Keratinocyte (primary cell): ENCODE measurements around the gene FLAD1. TPM values are rescaled to one million over a fixed set of nuclear protein-coding genes. Genes with fewer than 3 reads are reported as not detected.

Source experiments
- DNase-seq: peaks from one replicate; pipeline ENCODE4 v3.0.0-alpha.2; 2011; ENCODE audit warnings: low read depth, missing footprints, low spot score
- FAIRE-seq: peaks from 2 replicates; lab custom pipeline; 2011; peaks lifted over from hg19 to GRCh38; lab: Jason Lieb, UNC
- H2AFZ ChIP-seq: 2 replicates; pipeline ENCODE4 v1.6.0; 2012; ENCODE audit warnings: low read length, control low read depth, inconsistent platforms; ENCODE audit not compliant: control insufficient read depth
- H3K27ac ChIP-seq: 2 replicates; pipeline ENCODE4 v1.5.1; 2011; ENCODE audit warnings: low read length; ENCODE audit not compliant: control insufficient read depth, insufficient read depth
- H3K27me3 ChIP-seq: 3 replicates; pipeline ENCODE4 v1.6.0; 2011; ENCODE audit warnings: low read length; ENCODE audit not compliant: control insufficient read depth, insufficient read depth; ENCODE audit errors: extremely low read depth
- H3K36me3 ChIP-seq, 2 experiments: 2 replicates in 1 of 2; 3 replicates in 1 of 2; pipeline ENCODE4 v1.5.1; 2011; ENCODE audit warnings: low read length in 2 of 2, mild to moderate bottlenecking in 1 of 2; ENCODE audit not compliant: control insufficient read depth in 2 of 2, insufficient read depth in 2 of 2; ENCODE audit errors: extremely low read depth in 1 of 2
- H3K4me1 ChIP-seq: 3 replicates; pipeline ENCODE4 v1.5.1; 2011; ENCODE audit warnings: low read length; ENCODE audit not compliant: control insufficient read depth, insufficient read depth; ENCODE audit errors: extremely low read depth
- H3K4me2 ChIP-seq: 3 replicates; pipeline ENCODE4 v1.6.0; 2011; ENCODE audit warnings: low read depth, low read length; ENCODE audit not compliant: control insufficient read depth, insufficient read depth; ENCODE audit errors: extremely low read depth
- H3K4me3 ChIP-seq, 3 experiments: fragments of 200-600 bp in 1 of 3; sonication (generic) in 1 of 3; 2 replicates in 2 of 3; 3 replicates in 1 of 3; pipeline ENCODE4 v1.5.1; 2011 to 2016; ENCODE audit warnings: low read length in 3 of 3, mild to moderate bottlenecking in 3 of 3, control low read depth in 2 of 3, inconsistent platforms in 1 of 3, low read depth in 1 of 3, mixed read lengths in 1 of 3, mixed run types in 1 of 3, moderate library complexity in 1 of 3; ENCODE audit not compliant: control insufficient read depth in 2 of 3, insufficient read depth in 2 of 3; ENCODE audit errors: extremely low read depth in 1 of 3
- H3K79me2 ChIP-seq: 2 replicates; pipeline ENCODE4 v1.6.0; 2012; ENCODE audit warnings: low read length; ENCODE audit not compliant: control insufficient read depth, insufficient read depth
- H3K9ac ChIP-seq: 3 replicates; pipeline ENCODE4 v1.6.0; 2011; ENCODE audit warnings: low read length; ENCODE audit not compliant: control insufficient read depth, insufficient read depth; ENCODE audit errors: extremely low read depth
- H3K9me1 ChIP-seq: 3 replicates; pipeline ENCODE4 v1.6.0; 2011; ENCODE audit warnings: low read length; ENCODE audit not compliant: control insufficient read depth, insufficient read depth; ENCODE audit errors: extremely low read depth
- H3K9me3 ChIP-seq: 2 replicates; pipeline ENCODE4 v1.5.1; 2012; ENCODE audit warnings: low read depth, low read length; ENCODE audit not compliant: control insufficient read depth
- H4K20me1 ChIP-seq: 3 replicates; pipeline ENCODE4 v1.6.0; 2011; ENCODE audit warnings: low read length; ENCODE audit not compliant: control insufficient read depth, insufficient read depth; ENCODE audit errors: extremely low read depth
- EZH2 ChIP-seq: IDR thresholded peaks from one replicate; pipeline ENCODE4 v1.6.1; 2012; ENCODE audit warnings: inconsistent platforms, mild to moderate bottlenecking, low read length, moderate library complexity
- dilution Hi-C: fragments of 300-500 bp; cut with MboI; formaldehyde crosslinking; loops from one replicate; pipeline ENCODE4 v1.7.0; 2020; ENCODE audit warnings: low sequenced_read_pairs; ENCODE audit not compliant: extremely low pct_ligation_motif_present
- polyA plus RNA-seq, 5 experiments: library from polyadenylated mRNA; depleted of rRNA in 3 of 5; stranded (reverse) in 3 of 5; stranded (forward) in 1 of 5; unstranded in 1 of 5; fragments of >200 nt; gene quantifications; 1 replicate in 1 of 5; 2 replicates in 3 of 5; 3 replicates in 1 of 5; pipeline versions ENCODE4 v1.2.1 to v1.2.3, GENCODE V29; 2011 to 2012; ENCODE audit warnings: missing spikeins in 2 of 5, low read depth in 1 of 5, low replicate concordance in 1 of 5
- TF ChIP-seq, protein P1 (sequence below), 3 experiments: IDR thresholded peaks in 1 of 3; conservative IDR thresholded peaks in 1 of 3; optimal IDR thresholded peaks in 1 of 3; 2 replicates in 2 of 3; 3 replicates in 1 of 3; pipeline versions ENCODE3 to v1.5.1; 2011; ENCODE audit warnings: low read length in 3 of 3, mild to moderate bottlenecking in 3 of 3, moderate library complexity in 2 of 3, control low read depth in 1 of 3, inconsistent platforms in 1 of 3; ENCODE audit not compliant: insufficient read depth in 2 of 3; ENCODE audit errors: extremely low read depth in 1 of 3

The FLAD1 gene
- polyA plus RNA-seq, 1 donor (not counting 4 experiments of a cell fraction or from before 2014, with no cell fraction given) = 51.4 TPM

DNA sequence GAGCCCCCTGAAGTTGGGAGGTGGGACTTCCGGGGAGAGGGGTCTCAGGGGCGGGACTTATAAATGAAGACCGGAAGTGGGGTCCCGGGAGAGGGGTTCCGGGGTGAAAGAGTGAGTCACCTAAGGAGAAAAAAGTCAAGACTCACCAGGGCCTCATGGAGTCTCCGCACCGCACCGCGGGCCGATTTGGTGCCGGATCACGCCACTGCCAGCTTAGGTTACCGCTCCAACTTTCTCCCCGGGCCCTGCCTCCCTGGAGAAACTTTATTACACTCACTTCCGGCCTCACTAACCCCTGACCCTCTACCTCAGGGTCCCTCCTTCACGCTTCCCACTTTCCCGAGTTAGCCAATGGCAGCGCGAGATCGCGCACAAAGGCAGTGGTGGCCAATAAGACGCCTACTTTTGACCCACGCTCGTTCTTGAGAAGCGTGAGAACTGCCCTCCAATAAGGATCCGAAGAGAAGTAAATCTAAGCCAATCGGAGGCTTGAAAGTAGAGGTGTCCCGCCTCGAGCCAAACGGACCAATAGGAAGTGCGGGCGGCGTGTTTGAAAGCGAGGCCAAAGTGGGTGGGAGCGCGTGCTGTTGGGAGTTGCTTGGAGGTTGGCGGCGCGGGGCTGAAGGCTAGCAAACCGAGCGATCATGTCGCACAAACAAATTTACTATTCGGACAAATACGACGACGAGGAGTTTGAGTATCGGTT, 8.9 kb upstream of the FLAD1 start, which contains the start of gene CKS1B:
Gene CKS1B (plus strand): TSS at position 580 of the 706 bp plus-strand sequence. CDS start 65 bp downstream, at position 645.
- Histone ChIP-seq H3K4me1 (peaks cover 40% of the 10 kb centered on the region), H3K27me3 (no peaks in the 10 kb centered on the region), H2AFZ (peak within 1 kb of the TSS; percentile 71), H3K27ac (peak within 1 kb of the TSS; percentile 99), H3K36me3 (peaks cover 0 to 9% of the 10 kb centered on the region in 2 experiments), H3K79me2 (peaks cover 51% of the 10 kb centered on the region), H4K20me1 (no peaks in the 10 kb centered on the region), H3K9me1 (no peaks in the 10 kb centered on the region), H3K4me3 (peak within 1 kb of the TSS; percentile 57 to 98 (median 82)), H3K9ac (peak within 1 kb of the TSS; percentile 96), H3K9me3 (no peaks in the 10 kb centered on the region), H3K4me2 (peak within 1 kb of the TSS; percentile 95)
- dilution Hi-C loops = no loop called here
- FAIRE-seq = peak; percentile 90
- TF ChIP-seq, protein P1, sequence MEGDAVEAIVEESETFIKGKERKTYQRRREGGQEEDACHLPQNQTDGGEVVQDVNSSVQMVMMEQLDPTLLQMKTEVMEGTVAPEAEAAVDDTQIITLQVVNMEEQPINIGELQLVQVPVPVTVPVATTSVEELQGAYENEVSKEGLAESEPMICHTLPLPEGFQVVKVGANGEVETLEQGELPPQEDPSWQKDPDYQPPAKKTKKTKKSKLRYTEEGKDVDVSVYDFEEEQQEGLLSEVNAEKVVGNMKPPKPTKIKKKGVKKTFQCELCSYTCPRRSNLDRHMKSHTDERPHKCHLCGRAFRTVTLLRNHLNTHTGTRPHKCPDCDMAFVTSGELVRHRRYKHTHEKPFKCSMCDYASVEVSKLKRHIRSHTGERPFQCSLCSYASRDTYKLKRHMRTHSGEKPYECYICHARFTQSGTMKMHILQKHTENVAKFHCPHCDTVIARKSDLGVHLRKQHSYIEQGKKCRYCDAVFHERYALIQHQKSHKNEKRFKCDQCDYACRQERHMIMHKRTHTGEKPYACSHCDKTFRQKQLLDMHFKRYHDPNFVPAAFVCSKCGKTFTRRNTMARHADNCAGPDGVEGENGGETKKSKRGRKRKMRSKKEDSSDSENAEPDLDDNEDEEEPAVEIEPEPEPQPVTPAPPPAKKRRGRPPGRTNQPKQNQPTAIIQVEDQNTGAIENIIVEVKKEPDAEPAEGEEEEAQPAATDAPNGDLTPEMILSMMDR (optimal IDR thresholded peaks at IDR 0.05 in 1 of 3, IDR thresholded peaks at IDR 0.05 in 1 of 3, conservative IDR thresholded peaks at IDR 0.05 in 1 of 3; ENCODE audit: extremely low read depth in 1 of 3, insufficient read depth in 2 of 3, low read length in 3 of 3) = no peak
- TF ChIP-seq EZH2 = no peak
- peak; percentile 100 for DNase-seq

- TF ChIP-seq EZH2 = no peak
- TF ChIP-seq, protein P1 (optimal IDR thresholded peaks at IDR 0.05 in 1 of 3, IDR thresholded peaks at IDR 0.05 in 1 of 3, conservative IDR thresholded peaks at IDR 0.05 in 1 of 3; ENCODE audit: extremely low read depth in 1 of 3, insufficient read depth in 2 of 3, low read length in 3 of 3) = no peak
- Histone ChIP-seq H3K79me2 (peaks cover 49% of the 10 kb centered on the region), H3K4me1 (peaks cover 35% of the 10 kb centered on the region), H3K9me3 (no peaks in the 10 kb centered on the region), H3K4me3 (peak overlapping the region; percentile 57 to 98 (median 82)), H3K27ac (peak overlapping the region; percentile 98), H2AFZ (peak overlapping the region; percentile 71), H3K27me3 (no peaks in the 10 kb centered on the region), H3K9ac (peak overlapping the region; percentile 96), H3K9me1 (no peaks in the 10 kb centered on the region), H3K4me2 (peak overlapping the region; percentile 95), H4K20me1 (no peaks in the 10 kb centered on the region), H3K36me3 (peaks cover 0 to 10% of the 10 kb centered on the region in 2 experiments)
- dilution Hi-C loops = no loop called here
- DNase-seq = peak; percentile 81
- FAIRE-seq = peak; percentile 71
Observed at GRCh38 chr1:154974808-154975408, 8.2 kb upstream of the FLAD1 start.
